ENCODE measurements around the gene ERGIC1. TPM values are rescaled to one million over a fixed set of nuclear protein-coding genes. Genes with fewer than 3 reads are reported as not detected.

Gene ERGIC1
- total RNA-seq, 1 donor from 2014 or later, result 105 TPM

DNA sequence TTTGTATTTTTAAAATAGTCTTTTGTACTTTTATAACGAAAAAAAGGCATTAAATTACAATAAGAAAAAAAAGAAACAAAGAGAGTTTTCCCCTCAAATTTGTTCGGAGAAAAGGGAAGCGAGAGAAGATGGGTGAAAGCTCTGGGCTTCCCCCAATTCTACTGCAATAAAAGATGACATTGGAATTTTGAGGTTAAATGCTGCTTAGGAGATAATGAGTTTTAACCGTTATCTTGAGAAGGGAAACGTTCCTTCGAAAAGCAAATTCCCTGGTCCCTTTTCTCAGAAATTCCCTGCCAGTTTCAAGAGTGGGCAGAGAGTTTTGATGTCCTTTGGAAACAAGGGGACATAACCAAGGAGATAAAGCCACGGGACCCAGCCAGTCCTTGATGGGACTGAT, 18.4 kb upstream of the ERGIC1 start:
- Histone ChIP-seq H3K27me3 (ENCODE audit: control insufficient read depth, insufficient read depth, low read length) (no peaks in the 10 kb centered on the region), H3K36me3 (ENCODE audit: control insufficient read depth, insufficient read depth, low read length) (no peaks in the 10 kb centered on the region), H3K4me3 (ENCODE audit: low read depth, low read length) (no peak overlapping the region)
- TF ChIP-seq CTCF (IDR thresholded peaks at IDR 0.05; ENCODE audit: insufficient read depth, low read length, severe bottlenecking), result no peak
- FAIRE-seq (no peak), DNase-seq (ENCODE audit: low read depth) (no peak)

GRCh38 chr5:172816925-172817562, 17.0 kb upstream of the ERGIC1 start:
- TF ChIP-seq CTCF (IDR thresholded peaks at IDR 0.05; ENCODE audit: insufficient read depth, low read length, severe bottlenecking), result no peak
- FAIRE-seq (peak; percentile 55), DNase-seq (ENCODE audit: low read depth) (peak; percentile 96)
- no peak overlapping the region for H3K4me3 ChIP-seq (ENCODE audit: low read depth, low read length)
- H3K36me3 ChIP-seq (ENCODE audit: control insufficient read depth, insufficient read depth, low read length), result no peaks in the 10 kb centered on the region
- H3K27me3 ChIP-seq (ENCODE audit: control insufficient read depth, insufficient read depth, low read length), result no peaks in the 10 kb centered on the region

DNA sequence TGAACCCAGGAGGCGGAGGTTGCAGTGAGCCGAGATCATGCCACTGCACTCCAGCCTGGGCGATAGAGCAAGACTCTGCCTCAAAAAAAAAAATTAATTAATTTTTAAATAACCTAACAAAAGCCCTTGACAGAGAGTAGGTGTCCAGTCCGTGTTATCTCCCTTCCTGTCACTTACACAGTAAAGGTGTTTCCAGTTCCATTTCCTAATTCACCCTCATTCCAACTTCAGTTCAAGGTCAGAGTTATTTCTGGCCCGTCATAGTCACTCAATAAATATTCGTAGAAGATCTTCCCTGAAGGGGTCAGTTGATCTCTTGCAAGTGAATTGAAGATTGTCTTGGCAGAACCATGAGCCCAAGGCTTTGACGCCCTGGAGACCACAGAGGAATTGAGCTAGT, 16.4 kb upstream of the ERGIC1 start:
- no peak for FAIRE-seq
- no peak for DNase-seq (ENCODE audit: low read depth)
- no peak for TF ChIP-seq CTCF (IDR thresholded peaks at IDR 0.05; ENCODE audit: insufficient read depth, low read length, severe bottlenecking)
- H3K4me3 ChIP-seq (ENCODE audit: low read depth, low read length), result no peak overlapping the region
- no peaks in the 10 kb centered on the region for H3K36me3 ChIP-seq (ENCODE audit: control insufficient read depth, insufficient read depth, low read length)
- no peaks in the 10 kb centered on the region for H3K27me3 ChIP-seq (ENCODE audit: control insufficient read depth, insufficient read depth, low read length)

- FAIRE-seq (peak; percentile 28), DNase-seq (ENCODE audit: low read depth) (no peak)
- TF ChIP-seq CTCF (IDR thresholded peaks at IDR 0.05; ENCODE audit: insufficient read depth, low read length, severe bottlenecking), result no peak
- no peaks in the 10 kb centered on the region for H3K27me3 ChIP-seq (ENCODE audit: control insufficient read depth, insufficient read depth, low read length)
- no peak overlapping the region for H3K4me3 ChIP-seq (ENCODE audit: low read depth, low read length)
- H3K36me3 ChIP-seq (ENCODE audit: control insufficient read depth, insufficient read depth, low read length), result no peaks in the 10 kb centered on the region
Observed at GRCh38 chr5:172818081-172818480, 16.0 kb upstream of the ERGIC1 start.

GRCh38 chr5:172819569-172819968, 14.5 kb upstream of the ERGIC1 start:
- TF ChIP-seq CTCF (IDR thresholded peaks at IDR 0.05; ENCODE audit: insufficient read depth, low read length, severe bottlenecking), result no peak
- Histone ChIP-seq H3K36me3 (ENCODE audit: control insufficient read depth, insufficient read depth, low read length) (no peaks in the 10 kb centered on the region), H3K4me3 (ENCODE audit: low read depth, low read length) (no peak overlapping the region), H3K27me3 (ENCODE audit: control insufficient read depth, insufficient read depth, low read length) (no peaks in the 10 kb centered on the region)
- DNase-seq (ENCODE audit: low read depth) (no peak), FAIRE-seq (peak; percentile 32)

Data from bronchial epithelial cell (primary cell).